Brain microvascular endothelial cell (primary cell): Measurements from ENCODE around the gene DOP1B.
"Not testable (repeated sequence)": the region's sequence is repeated elsewhere in the genome, so short reads cannot be mapped to it uniquely, and the experiment has no call there.

ENCODE experiments used
- DNase-seq: peaks from one replicate; pipeline ENCODE4 v3.0.0-alpha.2; 2020
- H3K27ac ChIP-seq: fragments of 250-450 bp; sonication (Bioruptor Pico); 2 replicates; pipeline ENCODE4 v1.5.1; 2020; ENCODE audit warnings: mild to moderate bottlenecking, moderate library complexity
- H3K27me3 ChIP-seq: fragments of 250-450 bp; sonication (Bioruptor Pico); replicated peaks from 2 replicates; pipeline ENCODE4 v1.5.1; 2020; ENCODE audit warnings: mild to moderate bottlenecking
- H3K36me3 ChIP-seq: fragments of 250-450 bp; sonication (Bioruptor Pico); replicated peaks from 2 replicates; pipeline ENCODE4 v1.5.1; 2020; ENCODE audit warnings: mild to moderate bottlenecking
- H3K4me3 ChIP-seq: 2 replicates; pipeline ENCODE4 v1.5.1; 2011; ENCODE audit warnings: low read depth, mild to moderate bottlenecking, control low read depth, low read length, moderate library complexity
- in situ Hi-C: cut with HindIII; loops from 2 replicates; pipeline ENCODE4 v1.10.0; 2017; ENCODE audit warnings: low sequenced_read_pairs, low pct_ligation_motif_present
- TF ChIP-seq, protein P1 (sequence below): IDR thresholded peaks from 2 replicates; pipeline ENCODE4 v1.5.1; 2011; ENCODE audit warnings: low read depth, mild to moderate bottlenecking, moderate library complexity, low read length, control low read depth, inconsistent platforms; ENCODE audit errors: missing control alignments

The DOP1B gene

DNA sequence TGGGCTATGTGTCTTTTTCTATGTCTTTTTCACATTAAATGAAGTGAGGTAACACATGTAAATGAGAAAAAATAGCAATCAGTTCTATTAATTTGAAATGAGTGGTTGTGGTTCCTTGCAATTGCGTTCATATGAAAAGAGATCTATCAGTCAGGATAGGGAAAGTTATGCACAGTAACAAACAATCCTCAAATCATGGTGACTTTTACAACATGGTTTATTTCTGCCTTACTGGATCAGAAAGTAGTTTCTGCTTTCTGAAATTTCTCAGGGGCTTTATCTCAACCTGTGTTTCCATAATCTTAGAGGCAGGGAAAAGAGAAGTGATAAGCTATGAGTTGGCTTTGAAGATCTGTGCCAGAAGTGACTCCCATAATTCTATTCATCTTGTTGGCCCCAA lies 39.0 kb downstream of the DOP1B start:
- Histone ChIP-seq H3K27ac (no peak overlapping the region), H3K4me3 (no peak overlapping the region), H3K36me3 (no peaks in the 10 kb centered on the region), H3K27me3 (no peaks in the 10 kb centered on the region)
- TF ChIP-seq, protein P1, sequence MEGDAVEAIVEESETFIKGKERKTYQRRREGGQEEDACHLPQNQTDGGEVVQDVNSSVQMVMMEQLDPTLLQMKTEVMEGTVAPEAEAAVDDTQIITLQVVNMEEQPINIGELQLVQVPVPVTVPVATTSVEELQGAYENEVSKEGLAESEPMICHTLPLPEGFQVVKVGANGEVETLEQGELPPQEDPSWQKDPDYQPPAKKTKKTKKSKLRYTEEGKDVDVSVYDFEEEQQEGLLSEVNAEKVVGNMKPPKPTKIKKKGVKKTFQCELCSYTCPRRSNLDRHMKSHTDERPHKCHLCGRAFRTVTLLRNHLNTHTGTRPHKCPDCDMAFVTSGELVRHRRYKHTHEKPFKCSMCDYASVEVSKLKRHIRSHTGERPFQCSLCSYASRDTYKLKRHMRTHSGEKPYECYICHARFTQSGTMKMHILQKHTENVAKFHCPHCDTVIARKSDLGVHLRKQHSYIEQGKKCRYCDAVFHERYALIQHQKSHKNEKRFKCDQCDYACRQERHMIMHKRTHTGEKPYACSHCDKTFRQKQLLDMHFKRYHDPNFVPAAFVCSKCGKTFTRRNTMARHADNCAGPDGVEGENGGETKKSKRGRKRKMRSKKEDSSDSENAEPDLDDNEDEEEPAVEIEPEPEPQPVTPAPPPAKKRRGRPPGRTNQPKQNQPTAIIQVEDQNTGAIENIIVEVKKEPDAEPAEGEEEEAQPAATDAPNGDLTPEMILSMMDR, result no peak
- DNase-seq, result no peak
- in situ Hi-C loops, result no loop called here

DNA sequence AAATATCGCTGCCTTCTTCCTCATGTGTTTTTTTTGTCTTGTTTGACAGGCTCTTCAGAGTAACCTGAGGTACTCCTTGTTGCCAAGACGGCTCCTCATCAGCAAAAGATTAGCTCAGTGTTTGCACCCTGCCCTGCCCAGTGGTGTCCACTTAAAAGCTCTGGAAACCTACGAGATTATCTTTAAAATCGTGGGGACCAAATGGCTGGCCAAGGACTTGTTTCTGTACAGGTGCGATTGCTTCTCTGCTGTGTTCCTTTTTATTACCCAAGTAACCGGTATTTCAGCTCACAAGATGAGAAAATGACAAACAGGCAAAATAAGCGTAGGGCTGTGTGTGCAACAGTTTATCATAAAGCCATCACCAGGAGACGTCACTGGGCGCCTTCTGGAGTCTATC lies 42.4 kb downstream of the DOP1B start:
- no peak for DNase-seq
- Histone ChIP-seq H3K27me3 (no peaks in the 10 kb centered on the region), H3K4me3 (no peak overlapping the region), H3K27ac (no peak overlapping the region), H3K36me3 (no peaks in the 10 kb centered on the region)
- in situ Hi-C loops, result no loop called here
- TF ChIP-seq, protein P1, result no peak

DNA sequence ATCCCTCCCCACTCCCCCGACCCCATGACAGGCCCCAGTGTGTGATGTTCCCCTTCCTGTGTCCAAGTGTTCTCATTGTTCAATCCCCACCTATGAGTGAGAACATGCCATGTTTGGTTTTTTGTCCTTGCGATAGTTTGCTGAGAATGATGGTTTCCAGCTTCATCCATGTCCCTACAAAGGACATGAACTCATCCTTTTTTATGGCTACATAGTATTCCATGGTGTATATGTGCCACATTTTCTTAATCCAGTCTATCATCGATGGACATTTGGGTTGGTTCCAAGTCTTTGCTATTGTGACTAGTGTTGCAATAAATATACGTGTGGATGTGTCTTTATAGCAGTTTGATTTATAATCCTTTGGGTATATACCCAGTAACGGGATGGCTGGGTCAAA lies 43.0 kb downstream of the DOP1B start:
- H3K27me3 ChIP-seq, H3K4me3 ChIP-seq, H3K36me3 ChIP-seq, H3K27ac ChIP-seq, in situ Hi-C loops, DNase-seq: not testable (repeated sequence)

DNA sequence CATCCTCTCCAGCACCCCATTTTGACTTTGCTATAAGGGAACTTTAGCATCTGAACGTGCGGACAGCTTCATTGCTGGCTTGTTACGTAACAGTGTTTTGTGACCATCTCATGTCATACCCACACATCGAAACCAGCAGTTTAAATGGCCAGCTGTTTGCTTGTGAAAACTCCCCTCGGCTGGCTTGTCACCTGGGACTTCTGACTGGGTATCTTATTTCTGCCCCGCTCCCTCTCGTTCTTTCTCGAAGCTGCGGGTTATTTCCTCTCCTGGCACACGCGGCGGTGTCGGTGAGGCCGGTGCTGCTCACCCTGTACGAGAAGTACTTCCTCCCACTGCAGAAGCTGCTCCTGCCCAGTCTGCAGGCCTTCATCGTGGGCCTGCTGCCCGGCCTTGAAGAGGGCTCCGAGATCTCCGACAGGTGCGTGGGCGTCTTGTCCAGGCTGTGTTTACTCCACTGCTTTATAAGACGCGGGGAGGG lies 43.5 kb downstream of the DOP1B start:
- Histone ChIP-seq H3K4me3 (no peak overlapping the region), H3K27ac (no peak overlapping the region), H3K36me3 (no peaks in the 10 kb centered on the region), H3K27me3 (no peaks in the 10 kb centered on the region)
- in situ Hi-C loops, result no loop called here
- no peak for DNase-seq
- TF ChIP-seq, protein P1, result no peak

DNA sequence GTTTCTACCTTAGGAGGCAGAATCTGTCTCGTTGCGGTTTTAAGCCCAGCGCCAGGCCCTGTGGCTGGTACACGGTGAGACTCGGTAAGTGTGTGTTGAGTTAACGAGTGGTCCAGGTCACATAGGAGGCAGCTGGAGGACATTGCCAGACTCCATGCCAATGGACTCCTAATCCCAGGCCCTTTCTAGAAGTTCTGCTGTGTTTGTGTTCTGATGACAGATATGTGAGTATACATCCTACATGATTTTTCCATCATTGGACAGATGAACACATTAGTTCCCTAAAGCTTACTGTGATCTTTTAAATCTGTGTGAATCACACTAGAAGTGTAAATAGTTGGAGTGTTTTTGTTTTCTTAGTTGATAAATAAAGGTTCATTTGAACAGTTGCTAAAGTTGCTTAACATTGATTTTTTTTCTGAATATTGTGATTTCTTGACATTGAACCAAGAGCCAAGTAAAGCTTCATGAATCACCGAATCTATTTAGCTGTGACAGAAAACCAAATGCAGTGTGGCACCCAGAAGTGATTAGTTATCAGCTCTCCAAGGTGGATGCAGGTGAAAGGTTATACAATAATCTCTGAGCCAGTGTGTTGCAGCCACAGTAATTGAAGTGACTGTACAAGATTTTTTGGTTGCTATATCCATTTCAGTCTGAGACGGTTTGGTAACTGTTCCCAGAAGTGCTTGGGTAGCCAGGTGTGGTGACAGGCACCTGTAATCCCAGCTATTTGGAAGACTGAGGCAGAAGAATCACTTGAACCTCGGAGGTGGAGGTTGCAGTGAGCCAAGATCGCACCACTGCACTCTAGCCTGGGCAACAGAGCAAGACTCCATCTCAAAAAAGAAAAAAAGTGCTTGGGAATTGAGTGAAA lies 46.3 kb downstream of the DOP1B start:
- TF ChIP-seq, protein P1, result no peak
- Histone ChIP-seq H3K27me3 (no peaks in the 10 kb centered on the region), H3K27ac (no peak overlapping the region), H3K4me3 (no peak overlapping the region), H3K36me3 (no peaks in the 10 kb centered on the region)
- DNase-seq, result no peak
- in situ Hi-C loops, result no loop called here

DNA sequence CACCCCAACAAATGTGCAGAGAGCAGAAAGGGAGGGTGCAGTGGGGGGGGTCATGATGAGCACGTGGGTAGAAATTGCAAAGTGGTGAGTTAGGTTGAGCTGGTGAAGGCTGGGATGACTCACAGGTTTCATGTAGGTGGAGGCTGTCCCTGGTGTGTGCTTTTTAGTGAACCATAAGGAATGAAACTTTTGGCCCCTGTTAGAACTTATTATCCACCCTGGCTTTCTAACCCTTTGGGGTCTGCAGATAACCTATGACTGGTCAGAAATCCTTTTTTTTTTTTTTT lies 46.9 kb downstream of the DOP1B start:
- no peak overlapping the region for H3K27ac ChIP-seq
- peak; percentile 85 for DNase-seq

More for the DNA sequence above, 46.9 kb downstream of the DOP1B start:
- no peak overlapping the region for H3K4me3 ChIP-seq
- in situ Hi-C loops, result no loop called here
- H3K36me3 ChIP-seq, result no peaks in the 10 kb centered on the region
- TF ChIP-seq, protein P1, result no peak
- H3K27me3 ChIP-seq, result no peaks in the 10 kb centered on the region
